ENCODE data around the gene IL12RB1. TPM values are rescaled to one million over a fixed set of nuclear protein-coding genes. Genes with fewer than 3 reads are reported as not detected.

The IL12RB1 gene
- total and polyA plus RNA-seq, 2 of the 8 experiments (the other 6 are each of a cell fraction or from before 2014, with no cell fraction given), result 0.03 TPM; not detected in 1

- DNase-seq (ENCODE audit: low read depth in 1 of 2, low spot score in 2 of 2) (no peak), FAIRE-seq (no peak)
- Histone ChIP-seq H3K4ac (replicated peaks; ENCODE audit: insufficient read length, low read depth, low read length) (no peak overlapping the region), H3K9ac (replicated peaks in 1 of 4; ENCODE audit: extremely low read depth in 1 of 4, low read depth in 3 of 4, low read length in 3 of 4) (no peak overlapping the region), H3K79me2 (ENCODE audit: control insufficient read depth in 1 of 2, insufficient read depth in 2 of 2, low read length in 2 of 2) (peaks cover 0 to 5% of the 10 kb centered on the region in 2 experiments; a peak in 1 of 4 replicates), H3K27ac (ENCODE audit: low read depth, low read length) (no peak overlapping the region), H4K5ac (ENCODE audit: insufficient read length, low read depth, low read length) (no peak overlapping the region), H2AFZ (ENCODE audit: low read length) (no peak overlapping the region), H3K18ac (ENCODE audit: extremely low read depth, low read length) (no peak overlapping the region), H4K8ac (ENCODE audit: extremely low read depth, insufficient read depth, low read length) (no peak overlapping the region), H2BK15ac (ENCODE audit: low read length) (no peak overlapping the region), H3K36me3 (ENCODE audit: control insufficient read depth in 2 of 4, insufficient read depth in 4 of 4, low read length in 3 of 4) (peaks cover 2 to 10% (median 5%) of the 10 kb centered on the region in 4 experiments; a peak in 5 of 8 replicates), H3K4me2 (ENCODE audit: insufficient read depth in 1 of 2, low read depth in 2 of 2, low read length in 2 of 2) (no peak overlapping the region), H4K91ac (replicated peaks; ENCODE audit: insufficient read length, low read length) (no peak overlapping the region), H3K4me3 (ENCODE audit: extremely low read depth in 1 of 4, insufficient read depth in 2 of 4, low read depth in 3 of 4, low read length in 4 of 4) (no peak overlapping the region), H3K27me3 (replicated peaks in 1 of 4; ENCODE audit: control insufficient read depth in 3 of 4, extremely low read depth in 1 of 4, insufficient read depth in 3 of 4, low read length in 3 of 4) (peaks cover 0 to 3% (median 1%) of the 10 kb centered on the region in 4 experiments; a peak in 1 of 7 replicates), H2BK12ac (ENCODE audit: low read depth, low read length) (no peak overlapping the region), H3K4me1 (replicated peaks in 1 of 4; ENCODE audit: control insufficient read depth in 3 of 4, insufficient read depth in 4 of 4, low read length in 3 of 4) (peaks cover 0 to 16% (median 4%) of the 10 kb centered on the region in 4 experiments; a peak in 5 of 7 replicates), H3K14ac (ENCODE audit: insufficient read length) (no peak overlapping the region), H2AK5ac (ENCODE audit: low read depth, low read length) (no peak overlapping the region), H3K9me3 (ENCODE audit: insufficient read depth in 2 of 2, low read depth in 1 of 2, low read length in 1 of 2) (no peaks in the 10 kb centered on the region), H2BK5ac (ENCODE audit: low read depth, low read length) (no peak overlapping the region), H2BK120ac (replicated peaks; ENCODE audit: low read depth, low read length) (no peak overlapping the region), H3K23me2 (ENCODE audit: low read depth, low read length) (peaks cover 4% of the 10 kb centered on the region), H4K20me1 (replicated peaks in 1 of 2; ENCODE audit: control insufficient read depth in 1 of 2, insufficient read depth in 2 of 2, low read length in 2 of 2) (peaks cover 0 to 10% of the 10 kb centered on the region in 2 experiments), H3K79me1 (ENCODE audit: low read depth, low read length) (peaks cover 7% of the 10 kb centered on the region; the same call in 1 of the 2 replicates), H2BK20ac (ENCODE audit: low read length) (no peak overlapping the region), H3K56ac (replicated peaks; ENCODE audit: insufficient read length, low read depth, low read length) (no peak overlapping the region), H3K23ac (ENCODE audit: insufficient read length) (no peak overlapping the region)
- ChIA-PET POLR2A (ENCODE audit: partially characterized antibody) (interaction anchor here (1.0 to 1.2 kb wide), 2 partner anchors 32 to 37 kb away, joined by 3 read pairs; no protein-coding TSS in a partner anchor), CTCF (ENCODE audit: partially characterized antibody) (interaction anchor here (0.5 to 1.7 kb wide), 6 partner anchors 10 to 76 kb away, joined by 3 to 6 read pairs (median 5); no protein-coding TSS in a partner anchor)
- WGBS, 2 experiments (ENCODE audit: extremely low coverage in 1 of 2, insufficient coverage in 1 of 2, insufficient read length in 1 of 2, insufficient replicate concordance in 2 of 2, low coverage in 1 of 2, low lambda C conversion rate in 2 of 2, missing lambda C conversion rate in 1 of 2), result 95% methylated on average over 19 of the region's 27 CpGs; no CpG with 5 or more reads in 1 of the 2 experiments
- TF ChIP-seq E2F6 (IDR thresholded peaks at IDR 0.05) (no peak), MAX (IDR thresholded peaks at IDR 0.05) (no peak), ATF2 (IDR thresholded peaks at IDR 0.05; ENCODE audit: low read length) (no peak), MAFK (IDR thresholded peaks at IDR 0.05; ENCODE audit: low read depth, low read length) (no peak), HDAC6 (IDR thresholded peaks at IDR 0.05; ENCODE audit: low read depth, low read length) (no peak), CBX8 (IDR thresholded peaks at IDR 0.05; ENCODE audit: borderline replicate concordance, low read depth, low read length) (no peak), RNF2 (IDR thresholded peaks at IDR 0.05; ENCODE audit: borderline replicate concordance, low read depth, low read length, missing control alignments, poor library complexity, severe bottlenecking) (no peak)
Observed at GRCh38 chr19:18122860-18123795, 36.4 kb upstream of the IL12RB1 start.
